Lower lobe of right lung (tissue), 2 donors: ENCODE measurements around the gene YARS1. TPM values are rescaled to one million over a fixed set of nuclear protein-coding genes. Genes with fewer than 3 reads are reported as not detected.

Source experiments
- ATAC-seq, 2 donors: fragments of 200-7000 bp; cut with Tn5 transposase; one replicate each; pipeline ENCODE4 v1.9.1; 2020 to 2022; ENCODE audit warnings: mild to moderate bottlenecking in 2 of 2, moderate library complexity in 2 of 2
- DNase-seq: peaks from one replicate; pipeline ENCODE4 v3.0.0-alpha.2; 2020
- H3K27ac ChIP-seq: fragments of 200-600 bp; one replicate; pipeline ENCODE4 v1.8.0; 2022
- H3K27me3 ChIP-seq: fragments of 200-600 bp; one replicate; pipeline ENCODE4 v1.8.0; 2022; ENCODE audit warnings: low read depth
- H3K36me3 ChIP-seq: fragments of 200-600 bp; one replicate; pipeline ENCODE4 v1.8.0; 2022; ENCODE audit warnings: mild to moderate bottlenecking
- H3K4me1 ChIP-seq: fragments of 200-600 bp; one replicate; pipeline ENCODE4 v1.8.0; 2022
- H3K4me3 ChIP-seq: fragments of 200-600 bp; one replicate; pipeline ENCODE4 v1.8.0; 2022; ENCODE audit warnings: mild to moderate bottlenecking
- H3K9me3 ChIP-seq: fragments of 200-600 bp; one replicate; pipeline ENCODE4 v1.8.0; 2022
- CTCF ChIP-seq: fragments of 200-600 bp; IDR thresholded peaks from one replicate; pipeline ENCODE4 v1.8.0; 2022; ENCODE audit warnings: antibody characterized with exemption, mild to moderate bottlenecking
- intact Hi-C: fragments of 100-400 bp; cut with DNase I; formaldehyde crosslinking; loops from one replicate; pipeline ENCODE4 v1.11.0; 2022
- total RNA-seq: library from RNA; stranded (reverse); fragmentation: NEBNext Ultra II Directional; extraction: Animal tissue kit (Norgen Biotek cat#: 25700); gene quantifications from one replicate; pipeline ENCODE4 v1.2.1, GENCODE V29; 2021
- donor health status: DM: no; HTN: yes; CAD: no; lungs with severe emphysema.

Gene YARS1
- total RNA-seq, 1 donor from 2014 or later: 96.7 TPM

- Histone ChIP-seq H3K36me3 (peaks cover 12% of the 10 kb centered on the region), H3K27ac (no peak overlapping the region), H3K27me3 (no peaks in the 10 kb centered on the region), H3K9me3 (no peaks in the 10 kb centered on the region), H3K4me3 (no peak overlapping the region), H3K4me1 (peaks cover 73% of the 10 kb centered on the region)
- DNase-seq (peak; percentile 3), ATAC-seq (no peak)
- intact Hi-C loops: no loop called here
- no peak for TF ChIP-seq CTCF
These were observed 53.9 kb downstream of the YARS1 start for GRCh38 chr1:32763221-32763620.

GRCh38 chr1:32761936-32762335 is 55.2 kb downstream of the YARS1 start:
- TF ChIP-seq CTCF: no peak
- H3K27me3 ChIP-seq: no peaks in the 10 kb centered on the region
- no peak for ATAC-seq

GRCh38 chr1:32761253-32761877 is 55.8 kb downstream of the YARS1 start:
- peak; percentile 60 for DNase-seq
- TF ChIP-seq CTCF: no peak
- H3K4me3 ChIP-seq: no peak overlapping the region
- intact Hi-C loops: no loop called here
- peak; percentile 16 to 53 for ATAC-seq
- H3K36me3 ChIP-seq: peaks cover 6% of the 10 kb centered on the region
- H3K27me3 ChIP-seq: no peaks in the 10 kb centered on the region
- H3K27ac ChIP-seq: peak overlapping the region; percentile 88
- peaks cover 66% of the 10 kb centered on the region for H3K4me1 ChIP-seq
- no peaks in the 10 kb centered on the region for H3K9me3 ChIP-seq

More at GRCh38 chr1:32761936-32762335, 55.2 kb downstream of the YARS1 start:
- H3K27ac ChIP-seq: peak overlapping the region; percentile 88
- H3K9me3 ChIP-seq: no peaks in the 10 kb centered on the region
- H3K36me3 ChIP-seq: peaks cover 6% of the 10 kb centered on the region
- no peak overlapping the region for H3K4me3 ChIP-seq
- H3K4me1 ChIP-seq: peaks cover 71% of the 10 kb centered on the region
- intact Hi-C loops: no loop called here
- no peak for DNase-seq

GRCh38 chr1:32759997-32760623 is 57.0 kb downstream of the YARS1 start:
- H3K4me1 ChIP-seq: peaks cover 53% of the 10 kb centered on the region
- no peaks in the 10 kb centered on the region for H3K27me3 ChIP-seq
- peak overlapping the region; percentile 26 for H3K4me3 ChIP-seq
- intact Hi-C loops: no loop called here
- TF ChIP-seq CTCF: no peak
- DNase-seq (peak; percentile 96), ATAC-seq (peak; percentile 92 to 96)
- peaks cover 6% of the 10 kb centered on the region for H3K36me3 ChIP-seq
- peak overlapping the region; percentile 88 for H3K27ac ChIP-seq
- H3K9me3 ChIP-seq: no peaks in the 10 kb centered on the region

GRCh38 chr1:32759521-32759981 is 57.6 kb downstream of the YARS1 start:
- peak overlapping the region; percentile 88 for H3K27ac ChIP-seq
- ATAC-seq (peak; percentile 77 to 80), DNase-seq (peak; percentile 82)
- peaks cover 50% of the 10 kb centered on the region for H3K4me1 ChIP-seq
- H3K27me3 ChIP-seq: no peaks in the 10 kb centered on the region
- H3K9me3 ChIP-seq: no peaks in the 10 kb centered on the region
- TF ChIP-seq CTCF: no peak
- H3K36me3 ChIP-seq: peaks cover 6% of the 10 kb centered on the region
- H3K4me3 ChIP-seq: peak overlapping the region; percentile 26
- intact Hi-C loops: no loop called here
